Measurements from ENCODE around the gene CISTR. TPM values are rescaled to one million over a fixed set of nuclear protein-coding genes. Genes with fewer than 3 reads are reported as not detected.
A peak's percentile ranks its signal among the peaks of the same experiment; 100 is the strongest.

Gene CISTR
- total RNA-seq, 1 experiment from 2014 or later: not detected

DNA sequence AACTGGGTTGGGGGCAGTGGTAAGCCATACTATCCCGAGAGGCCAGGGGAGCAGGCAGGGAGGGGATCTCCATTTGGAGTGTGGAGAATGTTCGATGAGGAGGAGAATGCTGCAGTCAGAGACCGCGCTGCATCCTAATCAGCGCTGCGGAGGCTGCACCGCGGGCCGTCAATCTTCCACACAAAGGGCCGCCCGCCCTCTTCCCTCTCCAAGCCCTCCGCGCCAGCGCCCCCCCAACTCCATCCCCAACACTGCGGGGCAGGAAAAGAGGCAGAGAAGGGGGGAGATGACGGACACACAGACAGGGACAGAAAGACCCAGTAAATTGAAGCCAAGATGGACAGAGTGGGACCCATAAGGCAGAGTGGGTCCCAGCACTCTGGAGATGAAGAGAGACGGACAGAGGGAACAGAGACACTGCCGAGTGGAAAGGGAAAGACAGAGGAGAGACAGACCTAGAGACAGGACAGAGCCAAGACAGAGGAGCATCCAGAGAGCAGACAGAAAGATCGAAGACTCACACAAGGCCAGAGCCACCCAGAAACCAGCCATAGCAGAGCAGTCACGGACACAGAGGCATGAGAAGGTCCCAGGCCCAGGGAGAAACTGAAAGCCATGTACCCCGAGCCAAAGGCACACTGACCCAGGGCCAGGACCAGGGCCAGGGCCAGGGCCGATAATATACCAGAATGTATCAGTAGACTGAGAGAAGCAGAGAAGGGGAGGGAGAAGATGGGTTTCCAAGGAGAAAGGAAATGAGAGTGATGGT lies 3.5 kb downstream of the CISTR start:
- no TSS peak for BruUV-seq (replicated peaks)
- Mint-ChIP-seq H3K4me1 (ENCODE audit: insufficient read depth, unreplicated experiment) (no peaks in the 10 kb centered on the region), H3K9me3 (ENCODE audit: unreplicated experiment) (no peaks in the 10 kb centered on the region), H3K27me3 (ENCODE audit: insufficient read depth, unreplicated experiment) (no peaks in the 10 kb centered on the region), H3K27ac (ENCODE audit: low read depth, unreplicated experiment) (no peak overlapping the region), H3K36me3 (ENCODE audit: insufficient read depth, unreplicated experiment) (no peaks in the 10 kb centered on the region), H3K4me3 (ENCODE audit: unreplicated experiment) (no peak overlapping the region)
- intact Hi-C loops (cut with micrococcal nuclease): loop anchor here (5.0 kb wide), 1 partner anchor 206 kb away; no protein-coding TSS in a partner anchor
- TF ChIP-seq CTCF (IDR thresholded peaks at IDR 0.05; ENCODE audit: unreplicated experiment): no peak
- no peak for DNase-seq (ENCODE audit: unreplicated experiment)
- ChIA-PET CTCF (interaction anchor here (0.8 to 10.0 kb wide), 10 partner anchors 7 to 483 kb away, joined by 3 to 411 read pairs (median 62); partner anchors contain the start of genes CALCOCO1 and CISTR), POLR2A (interaction anchor here (1.4 kb wide), 2 partner anchors 21 to 40 kb away, joined by 3 to 6 read pairs; partner anchors contain the start of gene CALCOCO1)

- Mint-ChIP-seq H3K4me3 (ENCODE audit: unreplicated experiment) (no peak overlapping the region), H3K27ac (ENCODE audit: low read depth, unreplicated experiment) (no peak overlapping the region), H3K4me1 (ENCODE audit: insufficient read depth, unreplicated experiment) (no peaks in the 10 kb centered on the region), H3K9me3 (ENCODE audit: unreplicated experiment) (no peaks in the 10 kb centered on the region), H3K27me3 (ENCODE audit: insufficient read depth, unreplicated experiment) (no peaks in the 10 kb centered on the region), H3K36me3 (ENCODE audit: insufficient read depth, unreplicated experiment) (no peaks in the 10 kb centered on the region)
- intact Hi-C loops (cut with micrococcal nuclease): loop anchor here (5.0 kb wide), 1 partner anchor 205 kb away; no protein-coding TSS in a partner anchor
- no peak for DNase-seq (ENCODE audit: unreplicated experiment)
- ChIA-PET POLR2A (interaction anchor here (0.9 to 1.5 kb wide), 8 partner anchors 13 to 253 kb away, joined by 3 to 6 read pairs (median 4); partner anchors contain the start of genes CALCOCO1, HOXC13 and HOXC9), CTCF (interaction anchor here (0.6 to 10.0 kb wide), 51 partner anchors 8 to 600 kb away, joined by 3 to 411 read pairs (median 4); partner anchors contain the start of genes CALCOCO1, CISTR, HOXC10 and HOXC13)
- BruUV-seq (replicated peaks): no TSS peak
- TF ChIP-seq CTCF (IDR thresholded peaks at IDR 0.05; ENCODE audit: unreplicated experiment): no peak
These were observed 4.7 kb downstream of the CISTR start for GRCh38 chr12:53747095-53747494.

- H3K9me3 Mint-ChIP-seq (ENCODE audit: unreplicated experiment): no peaks in the 10 kb centered on the region
- CTCF ChIA-PET: interaction anchor here (0.5 to 10.0 kb wide), 80 partner anchors 8 to 601 kb away, joined by 3 to 411 read pairs (median 4); partner anchors contain the start of genes CALCOCO1, CISTR, HOXC10 and HOXC13
- intact Hi-C loops (cut with micrococcal nuclease): loop anchor here (1.0 to 5.0 kb wide), 2 partner anchors 45 to 204 kb away; no protein-coding TSS in a partner anchor
- DNase-seq (ENCODE audit: unreplicated experiment): peak; percentile 83
- POLR2A ChIA-PET: interaction anchor here (0.9 to 1.6 kb wide), 9 partner anchors 12 to 254 kb away, joined by 3 to 6 read pairs (median 4); partner anchors contain the start of genes CALCOCO1, HOXC13 and HOXC9
- H3K36me3 Mint-ChIP-seq (ENCODE audit: insufficient read depth, unreplicated experiment): no peaks in the 10 kb centered on the region
- TF ChIP-seq CTCF (IDR thresholded peaks at IDR 0.05; ENCODE audit: unreplicated experiment): peak; percentile 99
- H3K27me3 Mint-ChIP-seq (ENCODE audit: insufficient read depth, unreplicated experiment): no peaks in the 10 kb centered on the region
- no peak overlapping the region for H3K4me3 Mint-ChIP-seq (ENCODE audit: unreplicated experiment)
- H3K4me1 Mint-ChIP-seq (ENCODE audit: insufficient read depth, unreplicated experiment): no peaks in the 10 kb centered on the region
- H3K27ac Mint-ChIP-seq (ENCODE audit: low read depth, unreplicated experiment): no peak overlapping the region
- BruUV-seq (replicated peaks): no TSS peak
These were observed 5.1 kb downstream of the CISTR start for GRCh38 chr12:53746592-53747092.

- no TSS peak for BruUV-seq (replicated peaks)
- intact Hi-C loops (cut with micrococcal nuclease): loop anchor here (5.0 kb wide), 1 partner anchor 202 kb away; no protein-coding TSS in a partner anchor
- TF ChIP-seq CTCF (IDR thresholded peaks at IDR 0.05; ENCODE audit: unreplicated experiment): no peak
- CTCF ChIA-PET: interaction anchor here (0.9 to 10.0 kb wide), 25 partner anchors 10 to 465 kb away, joined by 3 to 411 read pairs (median 11); partner anchors contain the start of genes CALCOCO1, CISTR, HOXC10 and HOXC13
- Mint-ChIP-seq H3K27me3 (ENCODE audit: insufficient read depth, unreplicated experiment) (no peaks in the 10 kb centered on the region), H3K4me3 (ENCODE audit: unreplicated experiment) (no peak overlapping the region), H3K4me1 (ENCODE audit: insufficient read depth, unreplicated experiment) (no peaks in the 10 kb centered on the region), H3K36me3 (ENCODE audit: insufficient read depth, unreplicated experiment) (no peaks in the 10 kb centered on the region), H3K9me3 (ENCODE audit: unreplicated experiment) (no peaks in the 10 kb centered on the region), H3K27ac (ENCODE audit: low read depth, unreplicated experiment) (no peak overlapping the region)
- DNase-seq (ENCODE audit: unreplicated experiment): no peak
- POLR2A ChIA-PET: interaction anchor here (0.7 to 2.0 kb wide), 5 partner anchors 12 to 263 kb away, joined by 3 to 6 read pairs (median 4); no protein-coding TSS in a partner anchor
These were observed 7.0 kb downstream of the CISTR start for GRCh38 chr12:53744751-53745150.

Measured in MCF 10A (cell line).